NCI-H128 (cell line): ENCODE results near the gene BABAM2.

Source experiments
- DNase-seq: peaks from one replicate; lab custom pipeline; 2025; ENCODE audit not compliant: unreplicated experiment; lab: John Stamatoyannopoulos, UW

Gene BABAM2

GRCh38 chr2:28055325-28055970, 164.9 kb downstream of the BABAM2 start:
- no peak for DNase-seq

DNA sequence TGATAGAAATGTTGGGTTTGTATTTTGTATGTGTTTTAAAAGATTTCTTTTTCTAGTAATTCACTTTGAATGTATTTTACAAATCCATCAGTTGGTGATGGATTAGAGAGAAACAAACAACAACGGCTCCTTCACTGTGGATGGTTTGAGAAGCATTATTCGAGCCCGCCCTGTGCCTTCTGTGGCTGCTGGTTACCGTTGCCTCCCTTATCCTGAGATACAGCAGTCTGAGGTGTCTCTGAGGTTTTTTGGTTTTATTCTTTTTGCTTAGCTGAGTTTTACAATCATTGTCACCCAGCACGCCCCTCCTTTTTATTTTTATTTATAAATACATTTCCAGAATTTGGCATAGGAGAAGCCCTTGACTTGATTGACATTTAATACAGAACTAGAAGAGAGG, 168.3 kb downstream of the BABAM2 start:
- no peak for DNase-seq

DNA sequence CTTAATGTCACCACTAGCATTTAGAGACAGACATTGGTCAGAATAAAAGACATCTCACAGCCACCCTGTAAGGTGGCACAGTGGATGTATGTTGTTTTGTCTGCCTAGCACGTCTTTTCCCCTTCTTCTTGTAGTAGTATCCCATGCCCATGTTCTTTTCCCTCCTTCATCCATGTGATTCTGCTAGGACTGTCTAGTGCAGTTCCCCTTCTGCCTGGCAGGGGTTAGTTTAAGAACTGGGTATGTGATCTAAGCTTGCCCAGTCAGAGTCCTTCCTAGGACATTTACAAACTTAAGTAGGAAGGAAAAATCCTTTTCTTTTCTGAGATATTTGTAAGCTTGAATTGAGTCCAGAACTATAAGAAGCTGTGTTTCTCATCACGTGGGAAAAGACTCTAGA, 172.3 kb downstream of the BABAM2 start:
- no peak for DNase-seq

DNA sequence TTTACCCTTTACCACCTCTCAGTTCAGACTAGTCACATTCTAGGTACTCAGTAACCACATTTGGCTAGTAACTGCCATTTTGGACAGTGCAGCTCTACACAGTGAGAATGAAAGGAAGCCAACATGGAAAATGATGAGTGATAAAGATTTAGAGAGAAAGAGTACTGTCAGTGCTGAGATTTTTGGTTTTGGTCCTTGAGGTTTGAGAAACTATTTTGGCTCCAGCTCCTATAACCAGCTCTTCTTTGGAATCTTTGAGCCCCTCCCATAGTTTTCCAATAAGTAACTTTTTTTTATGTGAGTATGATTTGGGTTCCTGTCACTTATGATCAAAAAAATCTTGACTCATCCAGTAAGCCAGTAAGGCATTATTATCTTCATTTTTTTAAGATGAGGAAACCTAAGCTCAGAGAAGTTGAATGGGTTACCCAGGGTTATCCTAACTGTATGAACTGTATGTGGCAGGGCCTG, 173.0 kb downstream of the BABAM2 start:
- DNase-seq, result no peak

DNA sequence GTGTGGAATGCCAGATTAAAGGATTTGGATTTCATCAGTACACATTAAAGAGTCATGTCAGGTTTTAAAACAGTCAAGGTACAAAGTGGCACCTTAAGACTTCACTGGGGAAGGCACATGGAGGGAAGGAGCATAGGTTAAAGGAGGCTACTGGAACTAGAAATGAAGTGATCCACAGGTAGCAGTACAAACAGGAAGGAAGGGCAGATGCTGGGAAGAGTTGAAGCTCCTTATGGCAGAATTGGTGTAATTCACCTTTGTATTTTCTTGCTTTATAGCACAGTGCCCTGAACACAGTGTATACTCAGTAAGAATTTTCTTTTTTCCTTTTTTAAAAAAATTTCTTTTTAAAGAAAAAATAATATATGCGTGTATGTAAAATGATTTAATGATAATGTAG, 177.1 kb downstream of the BABAM2 start:
- DNase-seq, result no peak

DNA sequence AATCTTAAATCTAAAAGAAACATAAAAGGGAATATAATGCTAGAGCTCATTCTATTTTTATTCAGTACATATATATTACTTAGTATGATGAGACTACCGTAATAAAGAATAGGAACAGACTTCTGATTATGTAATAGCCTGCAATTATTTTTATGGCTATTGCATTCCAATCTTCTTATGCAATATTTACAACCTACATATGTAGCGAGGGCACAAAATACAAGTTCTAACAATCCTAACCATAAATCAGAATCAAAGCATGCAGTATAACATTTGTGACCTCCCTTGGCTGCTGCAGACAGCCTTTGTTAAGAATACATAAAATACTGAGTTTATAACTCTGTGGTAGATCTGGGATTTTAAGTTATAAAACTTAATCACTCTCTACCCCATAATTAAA, 177.6 kb downstream of the BABAM2 start:
- DNase-seq, result no peak

GRCh38 chr2:28068527-28068926, 178.0 kb downstream of the BABAM2 start:
- no peak for DNase-seq

DNA sequence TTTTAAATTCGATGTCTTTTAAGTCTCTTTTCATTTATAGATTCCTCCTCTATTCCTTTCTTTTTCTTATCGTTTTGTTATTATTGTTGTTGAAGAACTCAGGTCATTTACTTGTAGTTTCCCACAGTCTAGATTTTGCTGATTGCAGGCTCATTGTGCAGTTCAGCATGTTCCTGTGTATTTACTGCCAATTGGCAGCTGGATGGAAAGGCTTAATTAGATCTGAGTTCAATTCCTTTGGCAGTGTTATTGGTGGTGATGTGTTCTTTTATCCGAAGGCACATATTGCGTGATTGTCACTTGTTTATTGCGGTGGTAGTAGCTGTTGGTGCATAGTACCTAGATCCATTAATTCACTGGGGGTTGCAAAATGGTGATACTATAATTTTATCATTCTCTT, 180.7 kb downstream of the BABAM2 start:
- DNase-seq, result no peak

DNA sequence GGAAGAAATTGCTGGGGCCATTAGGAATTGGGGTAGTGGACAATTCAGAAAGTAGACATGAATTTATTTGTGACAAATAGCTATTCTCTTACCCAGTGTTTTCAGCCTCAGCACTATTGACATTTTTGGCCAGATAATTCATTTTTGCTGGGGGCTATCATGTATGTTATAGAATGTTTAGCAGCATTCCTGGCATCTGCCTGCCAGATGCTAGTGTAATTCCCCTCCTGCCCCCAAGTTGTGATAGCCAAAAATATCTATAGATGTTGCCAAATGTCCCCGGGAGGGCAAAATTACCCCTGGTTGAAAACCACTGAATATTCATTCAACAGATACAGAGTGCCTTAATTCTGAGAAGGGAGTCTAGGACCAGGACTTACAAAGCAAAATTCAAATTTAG, 183.6 kb downstream of the BABAM2 start:
- DNase-seq, result no peak

GRCh38 chr2:28080911-28081310, 190.4 kb downstream of the BABAM2 start:
- DNase-seq, result no peak

GRCh38 chr2:28082131-28082530, 191.6 kb downstream of the BABAM2 start:
- DNase-seq, result no peak

DNA sequence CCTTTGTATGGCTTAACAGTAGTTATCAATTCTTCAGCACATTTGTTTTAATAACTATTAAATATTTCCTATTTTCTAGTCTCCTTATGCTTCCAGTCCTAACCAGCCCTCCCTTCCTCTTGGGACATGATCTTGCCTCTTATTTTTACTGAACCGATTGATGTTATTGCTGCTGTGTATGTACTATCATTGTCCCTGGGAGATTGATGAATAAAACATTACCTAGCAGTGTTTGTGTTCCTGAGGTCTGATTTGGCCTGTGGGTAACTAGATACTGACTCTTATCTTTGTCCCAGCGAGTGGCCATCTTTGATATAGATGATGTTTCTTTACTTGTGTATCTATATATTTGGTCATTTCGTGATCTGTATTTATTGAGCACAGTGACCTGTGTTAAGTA, 192.9 kb downstream of the BABAM2 start:
- DNase-seq, result no peak

- no peak for DNase-seq
Measured at GRCh38 chr2:28084564-28084963, 194.0 kb downstream of the BABAM2 start.

DNA sequence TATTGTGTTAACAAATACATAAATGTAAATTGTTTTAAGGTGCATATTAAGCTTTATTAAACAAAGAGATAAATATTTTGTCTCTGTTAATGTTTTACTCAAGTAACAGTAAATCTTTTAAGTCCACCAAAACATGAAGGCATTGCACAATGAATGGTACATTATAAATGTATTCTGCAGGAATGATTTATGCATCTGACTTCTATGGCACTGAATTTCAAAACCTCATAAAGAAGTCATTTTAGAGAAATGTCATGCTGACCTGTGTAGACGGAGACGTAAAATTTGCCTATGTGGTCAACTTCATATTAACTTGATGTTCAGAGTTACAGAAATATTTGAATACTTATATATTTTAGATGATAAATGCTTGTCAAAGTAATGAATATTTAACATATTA, 194.7 kb downstream of the BABAM2 start:
- no peak for DNase-seq

- no peak for DNase-seq
Measured at GRCh38 chr2:28086611-28087010, 196.1 kb downstream of the BABAM2 start.

GRCh38 chr2:28088970-28089369, 198.4 kb downstream of the BABAM2 start:
- DNase-seq, result no peak

DNA sequence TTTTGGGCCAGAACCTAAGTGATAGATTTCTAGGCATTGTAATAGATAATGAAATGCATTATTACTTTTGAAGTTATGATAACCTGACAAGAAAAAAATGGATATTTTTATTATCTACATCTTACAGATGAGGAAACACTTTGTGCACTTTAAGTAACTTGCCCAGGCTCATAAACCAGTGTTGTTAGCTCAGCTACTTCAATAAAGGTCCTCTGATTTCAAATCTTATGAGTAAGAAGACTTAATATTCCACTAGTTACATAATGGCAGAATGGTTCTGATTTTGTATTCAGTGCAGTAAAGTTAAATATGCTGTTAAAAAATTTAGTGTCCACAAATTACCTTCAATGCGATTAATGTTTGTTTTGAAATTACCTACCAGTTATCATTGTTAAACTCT, 199.0 kb downstream of the BABAM2 start:
- no peak for DNase-seq

DNA sequence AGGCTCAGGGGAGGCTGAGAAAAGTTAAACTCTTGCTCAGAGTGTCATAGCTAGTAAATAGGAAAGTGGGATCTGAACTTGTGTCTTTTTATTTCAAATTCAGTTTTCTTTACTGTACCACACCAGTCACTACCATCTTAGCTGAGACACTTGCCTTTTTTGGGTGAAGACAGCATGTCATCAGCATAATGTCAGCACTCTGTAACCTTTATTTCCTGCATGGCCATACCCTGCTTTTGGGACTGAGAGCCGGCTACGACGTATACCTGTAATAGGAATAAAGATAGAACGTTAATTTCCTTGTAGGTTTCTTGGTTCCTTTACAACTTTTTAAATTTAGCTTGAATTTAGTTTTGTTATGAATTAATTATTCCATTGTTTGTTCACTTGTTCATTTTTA, 202.8 kb downstream of the BABAM2 start:
- no peak for DNase-seq

DNA sequence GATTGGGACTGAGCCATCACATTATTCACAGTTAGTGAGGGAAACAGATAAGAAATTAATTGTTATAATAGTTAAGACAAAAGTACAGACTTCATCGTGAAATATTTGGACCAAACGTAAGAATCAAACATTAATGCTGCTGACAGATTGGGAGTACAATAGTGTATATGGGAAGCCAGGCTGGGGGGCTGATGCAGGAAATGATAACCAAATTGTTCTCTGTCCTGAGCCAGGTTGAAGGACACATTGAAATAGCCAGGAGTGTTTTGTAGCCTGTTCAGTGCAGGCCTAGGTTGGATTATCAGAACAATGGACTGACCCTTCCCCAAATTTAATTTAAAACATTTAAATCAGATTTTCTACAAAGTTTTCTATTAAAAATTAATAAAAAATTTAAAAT, 203.2 kb downstream of the BABAM2 start:
- DNase-seq, result no peak

GRCh38 chr2:28094739-28095138, 204.2 kb downstream of the BABAM2 start:
- DNase-seq, result no peak

DNA sequence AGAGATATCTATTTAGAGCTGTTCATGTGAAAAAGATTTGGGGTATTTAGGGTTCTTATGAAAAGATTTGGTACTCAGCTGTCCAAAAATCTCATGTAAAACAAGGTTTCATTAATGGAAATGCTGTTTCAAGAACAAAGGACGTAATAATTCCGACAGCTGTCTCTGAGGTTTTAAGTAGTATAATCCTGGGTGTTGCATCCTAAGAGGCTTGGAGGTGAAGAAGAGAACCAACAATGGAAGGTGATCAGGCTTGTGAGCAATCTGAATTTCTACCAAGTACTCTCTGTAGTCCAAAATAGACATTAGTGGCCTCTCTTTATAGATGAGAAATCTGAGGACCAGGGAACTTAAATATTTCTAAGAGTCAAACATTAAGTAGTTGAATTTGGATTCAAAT, 205.1 kb downstream of the BABAM2 start:
- no peak for DNase-seq

GRCh38 chr2:28096421-28096820, 205.9 kb downstream of the BABAM2 start:
- no peak for DNase-seq

DNA sequence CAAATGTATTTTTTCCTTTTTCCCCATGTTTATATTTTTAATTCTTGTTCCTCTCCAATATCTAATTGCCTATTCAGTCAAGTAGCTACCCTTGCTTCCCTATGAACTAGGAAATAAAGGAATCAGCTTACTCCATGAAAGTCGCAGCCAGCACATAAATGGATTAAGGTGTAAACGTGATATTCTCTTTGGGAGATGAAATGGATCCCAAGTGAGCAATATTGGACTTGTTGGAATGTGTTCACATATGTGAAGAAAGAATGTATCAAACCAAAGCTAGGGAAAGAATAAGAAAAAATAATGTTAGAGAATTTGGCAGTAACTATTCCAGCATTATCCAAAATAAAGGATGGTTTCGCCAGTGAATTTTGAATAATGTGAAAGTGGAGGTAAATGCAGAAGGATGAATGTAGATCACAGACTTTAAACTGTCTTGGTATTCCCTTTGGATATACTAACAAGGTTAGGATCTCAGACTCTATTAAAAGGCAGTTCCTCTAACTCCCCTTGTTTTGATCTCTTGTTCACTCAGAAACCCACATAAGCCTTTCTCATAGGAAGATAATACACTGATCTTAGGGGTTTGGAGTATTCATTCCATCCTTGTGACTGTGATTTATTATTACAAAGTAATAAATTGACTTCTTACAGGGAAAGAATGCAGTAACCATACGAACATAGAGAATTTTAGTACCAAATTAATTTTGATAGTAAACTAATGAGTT, 208.1 kb downstream of the BABAM2 start:
- no peak for DNase-seq
